SU-DHL-6 (cell line): ENCODE data around the gene JAK3.

Source experiments
- H2AFZ ChIP-seq: fragments of 200-600 bp; sonication (generic); 2 replicates; pipeline ENCODE4 v1.6.1; 2014; ENCODE audit warnings: low read depth, mild to moderate bottlenecking, moderate library complexity, mixed read lengths, antibody characterized with exemption, low read length; ENCODE audit not compliant: severe bottlenecking
- H3F3A ChIP-seq: fragments of 200-600 bp; shearing (Covaris generic); 2 replicates; pipeline ENCODE4 v1.6.0; 2016; ENCODE audit warnings: antibody characterized with exemption, mild to moderate bottlenecking; ENCODE audit not compliant: insufficient read depth
- H3K27ac ChIP-seq: fragments of 200-600 bp; sonication (generic); 2 replicates; pipeline ENCODE4 v1.5.1; 2016; ENCODE audit warnings: low read depth, mild to moderate bottlenecking, low read length, moderate library complexity, mixed read lengths
- H3K27me3 ChIP-seq: fragments of 200-600 bp; sonication (generic), shearing (Covaris generic); 2 replicates; pipeline ENCODE4 v1.6.0; 2014; ENCODE audit warnings: mild to moderate bottlenecking, low read length
- H3K36me3 ChIP-seq: fragments of 200-600 bp; sonication (generic); 2 replicates; pipeline ENCODE4 v1.6.1; 2014; ENCODE audit warnings: mild to moderate bottlenecking, low read length, mixed read lengths
- H3K4me2 ChIP-seq: fragments of 300-600, 200-600 bp; shearing (Covaris generic), sonication (generic); 2 replicates; pipeline ENCODE4 v1.6.0; 2014; ENCODE audit warnings: low read length, low read depth, mild to moderate bottlenecking; ENCODE audit not compliant: poor library complexity, severe bottlenecking
- H3K4me3 ChIP-seq: fragments of 200-600 bp; sonication (generic); 2 replicates; pipeline ENCODE4 v1.5.1; 2014; ENCODE audit warnings: antibody characterized with exemption, low read length, mild to moderate bottlenecking, mixed read lengths; ENCODE audit not compliant: insufficient read depth, poor library complexity, severe bottlenecking
- H3K79me2 ChIP-seq: fragments of 200-600 bp; sonication (generic); 2 replicates; pipeline ENCODE4 v1.6.1; 2014; ENCODE audit warnings: mild to moderate bottlenecking, low read length, moderate library complexity; ENCODE audit not compliant: insufficient read depth
- H3K9ac ChIP-seq: fragments of 200-600 bp; sonication (generic); 2 replicates; pipeline ENCODE4 v1.7.0; 2014; ENCODE audit warnings: mild to moderate bottlenecking, low read length
- H3K9me2 ChIP-seq: fragments of 200-600 bp; sonication (generic); replicated peaks from 2 replicates; pipeline ENCODE4 v1.6.1; 2014; ENCODE audit warnings: low read length; ENCODE audit not compliant: insufficient read depth
- H3K9me3 ChIP-seq: fragments of 200-600 bp; sonication (generic); 2 replicates; pipeline ENCODE4 v1.6.1; 2014; ENCODE audit warnings: low read length, mixed read lengths; ENCODE audit not compliant: insufficient read depth
- H4K20me1 ChIP-seq: fragments of 200-600 bp; sonication (generic); 2 replicates; pipeline ENCODE4 v1.6.1; 2014; ENCODE audit warnings: low read depth, mild to moderate bottlenecking, antibody characterized with exemption, low read length, moderate library complexity, mixed read lengths
- EZH2phosphoT487 ChIP-seq: fragments of 200-600 bp; sonication (generic), shearing (Covaris generic); conservative IDR thresholded peaks from 2 replicates; pipeline ENCODE4 v1.6.1; 2018; ENCODE audit warnings: mild to moderate bottlenecking, antibody characterized with exemption, low read length, moderate library complexity, mixed read lengths
- TF ChIP-seq, protein P1 (sequence below): fragments of 200-600 bp; sonication (generic); IDR thresholded peaks from one replicate; pipeline ENCODE4 v1.5.1; 2017; ENCODE audit warnings: antibody characterized with exemption, mild to moderate bottlenecking, low read length, moderate library complexity; ENCODE audit not compliant: insufficient read depth, poor library complexity, severe bottlenecking

Gene JAK3

DNA sequence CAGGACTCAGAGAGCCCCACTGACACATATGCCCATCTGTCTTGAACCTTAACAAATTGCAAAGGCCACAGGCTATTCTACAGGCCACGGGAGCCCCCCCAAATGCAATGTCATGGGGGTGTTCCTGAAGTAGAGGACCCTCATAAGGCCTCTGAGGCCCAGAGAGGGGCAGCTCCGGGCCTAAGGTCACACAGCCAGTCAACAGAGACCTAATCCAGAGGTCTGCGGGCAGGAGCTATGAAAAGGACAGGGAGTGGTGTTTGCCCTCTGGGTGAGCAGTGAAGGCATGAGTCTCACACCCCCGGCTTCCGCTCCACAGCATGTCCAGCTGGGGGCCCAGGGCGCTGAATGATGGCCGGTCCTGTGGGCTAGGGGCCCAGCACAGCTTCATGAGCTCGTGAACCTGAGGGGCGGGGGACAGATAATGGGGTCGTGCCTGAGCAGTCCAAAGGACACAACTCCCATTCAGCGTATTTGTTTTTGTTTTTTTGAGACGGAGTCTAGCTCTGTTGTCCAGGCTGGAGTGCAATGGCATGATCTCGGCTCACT, 21.2 kb downstream of the JAK3 start:
- H3K4me2 ChIP-seq, result no peak overlapping the region
- H3K36me3 ChIP-seq, result no peaks in the 10 kb centered on the region
- no peak overlapping the region for H3K4me3 ChIP-seq
- no peaks in the 10 kb centered on the region for H3K79me2 ChIP-seq
- H3K27me3 ChIP-seq, result no peaks in the 10 kb centered on the region
- H3K9me3 ChIP-seq, result no peaks in the 10 kb centered on the region
- H3K9me2 ChIP-seq, result no peaks in the 10 kb centered on the region
- TF ChIP-seq EZH2phosphoT487, result no peak
- TF ChIP-seq, protein P1, sequence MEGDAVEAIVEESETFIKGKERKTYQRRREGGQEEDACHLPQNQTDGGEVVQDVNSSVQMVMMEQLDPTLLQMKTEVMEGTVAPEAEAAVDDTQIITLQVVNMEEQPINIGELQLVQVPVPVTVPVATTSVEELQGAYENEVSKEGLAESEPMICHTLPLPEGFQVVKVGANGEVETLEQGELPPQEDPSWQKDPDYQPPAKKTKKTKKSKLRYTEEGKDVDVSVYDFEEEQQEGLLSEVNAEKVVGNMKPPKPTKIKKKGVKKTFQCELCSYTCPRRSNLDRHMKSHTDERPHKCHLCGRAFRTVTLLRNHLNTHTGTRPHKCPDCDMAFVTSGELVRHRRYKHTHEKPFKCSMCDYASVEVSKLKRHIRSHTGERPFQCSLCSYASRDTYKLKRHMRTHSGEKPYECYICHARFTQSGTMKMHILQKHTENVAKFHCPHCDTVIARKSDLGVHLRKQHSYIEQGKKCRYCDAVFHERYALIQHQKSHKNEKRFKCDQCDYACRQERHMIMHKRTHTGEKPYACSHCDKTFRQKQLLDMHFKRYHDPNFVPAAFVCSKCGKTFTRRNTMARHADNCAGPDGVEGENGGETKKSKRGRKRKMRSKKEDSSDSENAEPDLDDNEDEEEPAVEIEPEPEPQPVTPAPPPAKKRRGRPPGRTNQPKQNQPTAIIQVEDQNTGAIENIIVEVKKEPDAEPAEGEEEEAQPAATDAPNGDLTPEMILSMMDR, result no peak
- no peak overlapping the region for H2AFZ ChIP-seq
- H4K20me1 ChIP-seq, result no peaks in the 10 kb centered on the region
- no peaks in the 10 kb centered on the region for H3F3A ChIP-seq
- H3K27ac ChIP-seq, result no peak overlapping the region
- H3K9ac ChIP-seq, result no peak overlapping the region

DNA sequence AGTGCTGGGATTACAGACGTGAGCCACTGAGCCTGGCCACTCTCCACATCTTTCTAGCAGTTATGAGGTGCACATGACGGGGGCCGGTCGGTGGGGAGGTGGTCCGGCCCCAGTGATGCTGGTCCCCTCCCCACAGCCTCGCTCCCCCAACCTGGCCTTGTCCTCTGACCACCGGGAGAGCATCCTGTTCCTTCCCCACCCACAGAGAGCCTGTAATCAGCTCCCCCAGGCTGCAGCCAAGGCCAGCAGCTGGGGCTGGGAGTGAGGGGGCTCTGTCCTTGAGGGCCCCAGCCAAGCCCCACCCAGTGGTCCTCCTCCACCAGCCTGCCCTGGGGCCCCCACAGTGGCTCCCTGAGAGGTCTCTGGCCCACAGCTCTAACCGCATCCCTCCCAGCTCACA, 23.4 kb downstream of the JAK3 start:
- Histone ChIP-seq H3K9me3 (no peaks in the 10 kb centered on the region), H3K27me3 (no peaks in the 10 kb centered on the region), H3K36me3 (no peaks in the 10 kb centered on the region), H4K20me1 (no peaks in the 10 kb centered on the region), H3K4me2 (no peak overlapping the region), H3K9ac (no peak overlapping the region), H3K27ac (no peak overlapping the region), H3F3A (no peaks in the 10 kb centered on the region), H3K9me2 (no peaks in the 10 kb centered on the region), H2AFZ (no peak overlapping the region), H3K79me2 (no peaks in the 10 kb centered on the region), H3K4me3 (no peak overlapping the region)
- TF ChIP-seq, protein P1, result no peak
- no peak for TF ChIP-seq EZH2phosphoT487

DNA sequence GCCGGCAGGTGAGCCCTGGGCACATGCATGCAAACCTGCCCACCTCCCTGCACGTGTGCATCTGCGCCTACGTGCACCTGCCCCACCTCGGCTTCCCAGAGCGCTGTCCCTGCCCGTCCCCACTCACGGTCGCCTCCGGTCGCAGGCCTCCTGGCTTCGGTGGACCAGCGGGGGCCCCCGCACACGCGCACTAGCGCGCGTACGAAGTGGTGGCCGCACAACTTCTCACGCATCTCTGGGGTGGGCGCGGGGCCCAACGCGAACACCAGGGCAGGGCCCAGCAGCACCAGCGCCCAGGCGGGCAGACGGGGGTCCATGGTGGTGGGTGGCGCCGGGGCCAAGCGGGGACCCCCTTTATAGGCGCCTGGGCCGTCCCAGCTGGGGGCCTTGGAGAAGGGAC, 26.6 kb downstream of the JAK3 start, which contains the start of gene INSL3:
Gene INSL3 (minus strand): TSS at position 330 of the 400 bp plus-strand sequence. CDS start 13 bp downstream, at position 317.
- H3K4me3 ChIP-seq, result no peak within 1 kb of the TSS
- no peaks in the 10 kb centered on the region for H3K9me3 ChIP-seq
- H3K9me2 ChIP-seq, result no peaks in the 10 kb centered on the region
- H3K27ac ChIP-seq, result no peak within 1 kb of the TSS
- H3K36me3 ChIP-seq, result no peaks in the 10 kb centered on the region
- H3K27me3 ChIP-seq, result no peaks in the 10 kb centered on the region
- H4K20me1 ChIP-seq, result no peaks in the 10 kb centered on the region
- TF ChIP-seq, protein P1, result no peak
- no peak for TF ChIP-seq EZH2phosphoT487
- H3K79me2 ChIP-seq, result no peaks in the 10 kb centered on the region
- H3K4me2 ChIP-seq, result no peak within 1 kb of the TSS
- H3K9ac ChIP-seq, result no peak within 1 kb of the TSS
- H3F3A ChIP-seq, result no peaks in the 10 kb centered on the region
- no peak within 1 kb of the TSS for H2AFZ ChIP-seq
